ENCODE data around the gene CMTM8. TPM values are rescaled to one million over a fixed set of nuclear protein-coding genes. Genes with fewer than 3 reads are reported as not detected.
"Not testable (repeated sequence)": the region's sequence is repeated elsewhere in the genome, so short reads cannot be mapped to it uniquely, and the experiment has no call there.

CMTM8 gene
- total and polyA plus RNA-seq, 9 donors, result 0.53 to 3.9 (median 2.4) TPM

DNA sequence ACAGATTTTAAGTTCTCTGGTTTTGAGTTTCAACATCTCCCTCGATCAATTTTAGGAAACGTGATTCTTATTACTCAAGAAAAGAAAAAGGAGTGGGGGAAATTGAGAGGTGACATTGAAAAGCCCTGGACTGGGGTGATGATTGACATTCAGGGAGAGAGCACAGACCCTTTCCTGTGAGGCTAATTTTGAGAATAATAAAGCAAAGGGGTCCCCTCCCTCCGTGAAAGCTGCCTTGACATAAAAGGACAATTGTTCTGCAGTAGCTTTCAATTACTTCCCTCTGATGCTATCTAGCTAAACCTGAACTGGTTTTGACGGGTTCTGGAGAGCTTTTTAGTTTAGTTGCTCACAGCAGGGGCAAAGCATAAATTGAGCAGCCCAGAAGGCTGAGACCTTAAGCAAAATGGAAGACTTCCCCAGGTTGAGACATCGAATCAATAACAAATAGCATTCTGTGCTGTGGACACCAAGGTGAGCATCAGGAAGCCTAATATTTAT is 14.4 kb upstream of the CMTM8 start:
- no peak for DNase-seq
- 10% methylated on average over 1 of the region's 5 CpGs for WGBS (ENCODE audit: insufficient coverage)
- H3K36me3 ChIP-seq (ENCODE audit: control insufficient read depth, insufficient read depth, low read length), result no peaks in the 10 kb centered on the region
- H3K9me3 ChIP-seq (replicated peaks; ENCODE audit: control insufficient read depth, low read depth, low read length), result peaks cover 6% of the 10 kb centered on the region
- H3K27ac ChIP-seq (ENCODE audit: low read length), result no peak overlapping the region
- no peak overlapping the region for H3K4me3 ChIP-seq (ENCODE audit: low read length)
- H3K4me1 ChIP-seq (ENCODE audit: control insufficient read depth, insufficient read depth, low read length), result peaks cover 2% of the 10 kb centered on the region
- H3K27me3 ChIP-seq (ENCODE audit: control insufficient read depth, insufficient read depth, low read length), result peaks cover 2% of the 10 kb centered on the region

- DNase-seq, result no peak
- Histone ChIP-seq H3K27ac (ENCODE audit: low read length) (no peak overlapping the region), H3K4me3 (ENCODE audit: low read length) (no peak overlapping the region), H3K9me3 (replicated peaks; ENCODE audit: control insufficient read depth, low read depth, low read length) (no peaks in the 10 kb centered on the region), H3K27me3 (ENCODE audit: control insufficient read depth, insufficient read depth, low read length) (peaks cover 2% of the 10 kb centered on the region), H3K4me1 (ENCODE audit: control insufficient read depth, insufficient read depth, low read length) (no peaks in the 10 kb centered on the region), H3K36me3 (ENCODE audit: control insufficient read depth, insufficient read depth, low read length) (no peaks in the 10 kb centered on the region)
- no CpG with 5 or more reads among the region's 2 CpGs for WGBS (ENCODE audit: insufficient coverage)
Observed at GRCh38 chr3:32226875-32227500, 11.5 kb upstream of the CMTM8 start.

DNA sequence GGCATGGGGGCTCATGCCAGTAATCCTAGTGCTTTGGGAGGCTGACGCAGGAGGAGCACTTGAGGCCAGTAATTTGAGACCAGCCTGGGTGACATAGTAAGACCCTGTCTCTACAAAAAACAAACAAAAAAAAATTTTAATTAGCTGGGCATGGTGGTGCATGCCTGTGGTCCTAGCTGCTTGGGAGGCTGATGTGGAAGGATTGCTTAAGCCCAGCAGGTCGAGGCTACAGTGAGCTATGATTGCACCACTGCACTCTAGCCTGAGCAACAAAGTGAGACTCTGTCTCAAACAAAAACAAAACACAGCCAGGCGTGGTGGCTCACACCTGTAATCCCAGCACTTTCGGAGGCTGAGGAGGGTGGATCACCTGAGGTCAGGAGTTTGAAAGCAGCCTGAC is 9.7 kb upstream of the CMTM8 start:
- H3K9me3 ChIP-seq (replicated peaks; ENCODE audit: control insufficient read depth, low read depth, low read length), result not testable (repeated sequence)

GRCh38 chr3:32229565-32229964 is 8.9 kb upstream of the CMTM8 start:
- H3K4me1 ChIP-seq (ENCODE audit: control insufficient read depth, insufficient read depth, low read length), result no peaks in the 10 kb centered on the region
- H3K4me3 ChIP-seq (ENCODE audit: low read length), result no peak overlapping the region
- no peak overlapping the region for H3K27ac ChIP-seq (ENCODE audit: low read length)
- H3K9me3 ChIP-seq (replicated peaks; ENCODE audit: control insufficient read depth, low read depth, low read length), result no peaks in the 10 kb centered on the region
- no peaks in the 10 kb centered on the region for H3K27me3 ChIP-seq (ENCODE audit: control insufficient read depth, insufficient read depth, low read length)
- no peaks in the 10 kb centered on the region for H3K36me3 ChIP-seq (ENCODE audit: control insufficient read depth, insufficient read depth, low read length)
- DNase-seq, result no peak
- 83% methylated on average over 2 of the region's 4 CpGs for WGBS (ENCODE audit: insufficient coverage)

More for the DNA sequence above, 9.7 kb upstream of the CMTM8 start:
- not testable (repeated sequence) for H3K4me1 ChIP-seq (ENCODE audit: control insufficient read depth, insufficient read depth, low read length); H3K36me3 ChIP-seq (ENCODE audit: control insufficient read depth, insufficient read depth, low read length); DNase-seq; H3K27ac ChIP-seq (ENCODE audit: low read length); H3K27me3 ChIP-seq (ENCODE audit: control insufficient read depth, insufficient read depth, low read length); H3K4me3 ChIP-seq (ENCODE audit: low read length)
- no CpG with 5 or more reads among the region's 4 CpGs for WGBS (ENCODE audit: insufficient coverage)

DNA sequence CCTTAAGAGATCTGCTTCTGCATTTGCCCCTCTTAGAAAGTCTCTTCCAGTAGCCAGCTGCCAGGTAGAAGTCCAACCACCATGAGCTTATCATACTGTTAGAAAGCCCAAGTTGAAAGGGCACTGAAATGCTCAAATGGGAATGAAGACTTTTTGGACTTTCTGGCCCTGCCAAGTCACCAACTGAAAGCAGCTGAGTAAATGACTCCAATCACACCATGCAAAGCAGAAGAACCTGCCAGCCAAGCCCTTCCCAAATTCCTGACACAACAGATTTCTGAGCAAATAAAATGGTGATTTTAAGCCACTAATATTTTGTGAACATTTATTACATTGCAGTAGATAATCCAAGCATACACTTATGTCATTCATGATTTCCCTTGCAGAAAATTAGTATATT is 2.1 kb upstream of the CMTM8 start:
- H3K9me3 ChIP-seq (replicated peaks; ENCODE audit: control insufficient read depth, low read depth, low read length), result peaks cover 4% of the 10 kb centered on the region
- H3K27me3 ChIP-seq (ENCODE audit: control insufficient read depth, insufficient read depth, low read length), result peaks cover 18% of the 10 kb centered on the region
- no peak overlapping the region for H3K4me3 ChIP-seq (ENCODE audit: low read length)
- H3K27ac ChIP-seq (ENCODE audit: low read length), result no peak overlapping the region
- H3K4me1 ChIP-seq (ENCODE audit: control insufficient read depth, insufficient read depth, low read length), result peaks cover 13% of the 10 kb centered on the region
- H3K36me3 ChIP-seq (ENCODE audit: control insufficient read depth, insufficient read depth, low read length), result no peaks in the 10 kb centered on the region
- no peak for DNase-seq

GRCh38 chr3:32237670-32238452 is 619 bp upstream of the CMTM8 start:
- H3K4me3 ChIP-seq (ENCODE audit: low read length), result peak overlapping the region; percentile 70
- H3K9me3 ChIP-seq (replicated peaks; ENCODE audit: control insufficient read depth, low read depth, low read length), result peaks cover 4% of the 10 kb centered on the region
- peak; percentile 50 for DNase-seq
- peaks cover 13% of the 10 kb centered on the region for H3K4me1 ChIP-seq (ENCODE audit: control insufficient read depth, insufficient read depth, low read length)
- H3K27ac ChIP-seq (ENCODE audit: low read length), result peak overlapping the region; percentile 16
- H3K27me3 ChIP-seq (ENCODE audit: control insufficient read depth, insufficient read depth, low read length), result peaks cover 18% of the 10 kb centered on the region
- WGBS (ENCODE audit: insufficient coverage), result 4% methylated on average over 41 of the region's 49 CpGs
- H3K36me3 ChIP-seq (ENCODE audit: control insufficient read depth, insufficient read depth, low read length), result no peaks in the 10 kb centered on the region

DNA sequence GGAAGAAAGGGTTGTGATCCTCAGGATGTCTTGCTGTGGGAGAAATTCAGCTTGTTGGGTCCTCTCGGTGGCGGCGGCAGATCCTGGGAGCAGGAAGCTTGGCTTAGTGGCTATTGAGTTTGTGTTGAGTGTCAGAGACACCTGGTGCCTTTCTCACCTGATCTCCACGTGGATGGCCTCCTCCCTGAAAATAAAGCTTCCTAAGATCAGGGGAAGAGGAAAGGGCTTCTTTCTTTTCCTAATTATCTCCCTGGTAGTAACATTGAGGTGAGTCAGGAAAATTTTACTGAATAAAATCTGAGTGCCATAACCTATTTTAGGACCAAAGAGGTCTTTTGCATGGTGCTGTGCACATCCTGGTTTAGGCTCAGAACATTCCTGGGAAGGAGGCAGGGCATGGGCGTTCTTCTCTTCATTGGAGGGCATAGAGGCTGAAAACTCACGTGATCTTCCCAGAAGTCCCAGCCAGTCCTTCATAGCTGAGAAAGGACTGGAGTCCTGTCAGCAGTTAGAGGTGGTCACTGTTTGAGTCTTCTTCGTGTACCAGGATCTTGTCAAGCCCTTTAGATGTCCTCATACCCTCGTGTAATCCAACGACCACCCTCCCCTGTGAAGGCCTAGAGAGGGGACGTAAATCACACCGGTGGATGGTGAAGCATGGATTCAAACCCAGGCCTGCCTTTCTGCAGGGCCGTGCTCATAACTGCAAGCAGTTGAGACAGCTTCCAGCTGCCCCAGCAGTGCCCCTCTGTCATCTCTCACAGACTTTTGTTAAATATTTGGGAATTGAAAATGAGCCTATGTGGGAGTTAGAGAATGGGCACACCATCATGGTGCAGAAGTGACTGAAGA is 1.1 kb downstream of the CMTM8 start:
- no peak for DNase-seq
- 42% methylated on average over 6 of the region's 12 CpGs for WGBS (ENCODE audit: insufficient coverage)

GRCh38 chr3:32240159-32240545 is 1.7 kb downstream of the CMTM8 start:
- Histone ChIP-seq H3K9me3 (replicated peaks; ENCODE audit: control insufficient read depth, low read depth, low read length) (peaks cover 4% of the 10 kb centered on the region), H3K27ac (ENCODE audit: low read length) (no peak overlapping the region), H3K36me3 (ENCODE audit: control insufficient read depth, insufficient read depth, low read length) (no peaks in the 10 kb centered on the region), H3K4me1 (ENCODE audit: control insufficient read depth, insufficient read depth, low read length) (peaks cover 13% of the 10 kb centered on the region), H3K4me3 (ENCODE audit: low read length) (no peak overlapping the region), H3K27me3 (ENCODE audit: control insufficient read depth, insufficient read depth, low read length) (peaks cover 18% of the 10 kb centered on the region)
- 75% methylated on average over 3 of the region's 6 CpGs for WGBS (ENCODE audit: insufficient coverage)
- peak; percentile 47 for DNase-seq

More for the DNA sequence above, 1.1 kb downstream of the CMTM8 start:
- no peaks in the 10 kb centered on the region for H3K36me3 ChIP-seq (ENCODE audit: control insufficient read depth, insufficient read depth, low read length)
- H3K27me3 ChIP-seq (ENCODE audit: control insufficient read depth, insufficient read depth, low read length), result peaks cover 18% of the 10 kb centered on the region
- H3K9me3 ChIP-seq (replicated peaks; ENCODE audit: control insufficient read depth, low read depth, low read length), result peaks cover 4% of the 10 kb centered on the region
- peaks cover 13% of the 10 kb centered on the region for H3K4me1 ChIP-seq (ENCODE audit: control insufficient read depth, insufficient read depth, low read length)
- peak overlapping the region; percentile 55 for H3K27ac ChIP-seq (ENCODE audit: low read length)
- H3K4me3 ChIP-seq (ENCODE audit: low read length), result peak overlapping the region; percentile 70

DNA sequence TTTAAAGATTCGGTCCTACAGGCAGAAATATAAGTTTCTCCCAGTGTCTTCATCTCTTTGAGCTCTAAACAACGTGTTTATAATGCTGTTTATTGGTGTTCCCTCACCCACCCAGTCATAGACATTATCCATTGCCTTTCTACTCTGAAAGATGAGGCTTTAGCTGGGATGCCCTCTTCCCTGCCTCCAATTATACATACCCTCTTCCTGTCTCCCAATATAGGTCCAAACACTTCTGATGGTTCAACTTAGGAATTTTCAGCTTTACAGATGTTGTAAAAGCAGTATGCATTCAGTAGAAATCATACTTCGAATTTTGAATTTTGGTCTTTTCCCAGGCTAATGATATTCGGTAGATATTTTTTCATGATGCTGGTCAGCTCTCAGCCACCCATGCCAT is 2.6 kb downstream of the CMTM8 start:
- no peak for DNase-seq
- Histone ChIP-seq H3K27ac (ENCODE audit: low read length) (no peak overlapping the region), H3K9me3 (replicated peaks; ENCODE audit: control insufficient read depth, low read depth, low read length) (peaks cover 4% of the 10 kb centered on the region), H3K4me1 (ENCODE audit: control insufficient read depth, insufficient read depth, low read length) (peaks cover 13% of the 10 kb centered on the region), H3K4me3 (ENCODE audit: low read length) (no peak overlapping the region), H3K36me3 (ENCODE audit: control insufficient read depth, insufficient read depth, low read length) (no peaks in the 10 kb centered on the region), H3K27me3 (ENCODE audit: control insufficient read depth, insufficient read depth, low read length) (peaks cover 17% of the 10 kb centered on the region)
- WGBS (ENCODE audit: insufficient coverage), result 92% methylated on average over 2 of the region's 4 CpGs

GRCh38 chr3:32243519-32243918 is 5.0 kb downstream of the CMTM8 start:
- H3K27me3 ChIP-seq (ENCODE audit: control insufficient read depth, insufficient read depth, low read length), result peaks cover 3% of the 10 kb centered on the region

More at GRCh38 chr3:32243519-32243918, 5.0 kb downstream of the CMTM8 start:
- peaks cover 4% of the 10 kb centered on the region for H3K4me1 ChIP-seq (ENCODE audit: control insufficient read depth, insufficient read depth, low read length)
- WGBS (ENCODE audit: insufficient coverage), result 63% methylated on average over 1 of the region's 2 CpGs
- H3K36me3 ChIP-seq (ENCODE audit: control insufficient read depth, insufficient read depth, low read length), result no peaks in the 10 kb centered on the region
- H3K4me3 ChIP-seq (ENCODE audit: low read length), result no peak overlapping the region
- DNase-seq, result no peak
- H3K9me3 ChIP-seq (replicated peaks; ENCODE audit: control insufficient read depth, low read depth, low read length), result no peaks in the 10 kb centered on the region
- H3K27ac ChIP-seq (ENCODE audit: low read length), result no peak overlapping the region

Measured in muscle of leg (tissue), 11 donors.